ENCODE data around the gene HYI.

The HYI gene

GRCh38 chr1:43444151-43444828 is 9.4 kb downstream of the HYI start:
- DNase-seq (ENCODE audit: low spot score): no peak

GRCh38 chr1:43443197-43443946 is 10.4 kb downstream of the HYI start:
- DNase-seq (ENCODE audit: low spot score): no peak

GRCh38 chr1:43442756-43443155 is 11.0 kb downstream of the HYI start:
- no peak for DNase-seq (ENCODE audit: low spot score)

DNA sequence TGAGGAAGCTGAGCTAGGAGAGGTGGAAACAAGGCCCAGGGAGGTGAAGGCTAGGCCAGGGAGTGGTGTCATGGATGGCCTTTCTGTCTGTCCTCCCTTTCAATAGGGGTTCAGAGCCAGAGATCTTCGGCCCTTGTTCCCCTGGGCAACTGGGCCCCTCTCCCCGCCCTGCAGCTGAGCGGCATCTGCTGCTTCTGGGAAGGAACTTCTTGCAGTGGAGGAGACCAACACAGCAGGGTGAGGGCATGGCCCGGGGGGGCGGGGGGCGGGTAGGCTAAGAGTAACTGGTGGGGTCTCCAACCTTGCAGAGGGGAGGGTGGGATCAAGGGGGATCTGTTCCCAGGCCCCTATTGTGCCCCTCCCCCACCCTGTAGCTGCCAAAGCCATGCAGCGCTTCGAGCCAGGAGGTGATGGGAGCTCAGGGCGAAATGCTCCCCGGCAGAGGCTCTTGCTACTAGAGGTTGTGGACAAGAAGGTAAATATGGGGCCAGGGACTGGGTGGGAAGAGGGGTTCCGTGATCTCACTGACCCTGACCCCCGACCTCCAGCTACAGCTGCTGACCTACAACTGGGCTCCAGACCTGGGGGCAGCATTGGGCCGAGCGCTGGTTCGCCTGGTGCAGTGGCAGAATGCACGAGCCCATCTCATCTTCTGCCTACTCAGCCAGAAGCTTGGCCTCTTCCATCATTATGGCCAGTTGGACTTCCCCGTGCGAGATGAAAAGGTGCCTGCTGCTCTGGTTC is 11.7 kb downstream of the HYI start:
- no peak for DNase-seq (ENCODE audit: low spot score)

DNA sequence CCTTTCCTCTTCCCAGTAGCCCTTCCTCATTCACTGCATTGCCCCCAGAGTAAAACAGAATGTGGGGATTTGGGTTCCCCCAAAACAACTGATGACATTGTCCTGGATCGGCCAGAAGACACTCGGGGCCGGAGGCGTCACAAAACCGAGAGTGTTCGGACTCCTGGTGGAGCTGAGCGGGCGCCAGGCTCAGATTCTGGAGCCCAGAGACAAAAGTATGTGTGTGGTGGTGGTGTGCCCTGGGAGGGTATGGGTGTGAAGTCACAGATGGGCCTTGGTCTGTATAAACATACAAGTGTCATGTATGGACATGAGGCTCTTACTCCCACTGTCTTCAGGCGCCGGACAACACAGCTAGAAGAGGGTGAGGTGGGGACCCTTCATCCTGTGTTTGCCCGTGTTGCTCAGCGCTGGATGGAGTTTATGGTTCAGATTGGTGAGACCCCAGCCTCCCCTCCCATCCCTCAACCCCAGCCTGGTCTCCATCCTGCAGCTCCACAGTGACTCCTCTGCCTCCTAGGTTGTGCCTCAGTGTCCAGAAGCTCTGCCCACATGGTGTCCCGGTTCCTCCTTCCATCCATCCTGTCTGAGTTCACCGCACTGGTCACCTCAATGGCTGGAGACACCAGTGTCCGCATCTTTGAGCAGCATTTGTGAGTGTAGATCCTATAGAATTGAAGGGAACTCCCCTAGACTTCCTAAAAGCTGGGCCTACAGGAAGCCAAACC is 12.4 kb downstream of the HYI start:
- DNase-seq (ENCODE audit: low spot score): no peak

DNA sequence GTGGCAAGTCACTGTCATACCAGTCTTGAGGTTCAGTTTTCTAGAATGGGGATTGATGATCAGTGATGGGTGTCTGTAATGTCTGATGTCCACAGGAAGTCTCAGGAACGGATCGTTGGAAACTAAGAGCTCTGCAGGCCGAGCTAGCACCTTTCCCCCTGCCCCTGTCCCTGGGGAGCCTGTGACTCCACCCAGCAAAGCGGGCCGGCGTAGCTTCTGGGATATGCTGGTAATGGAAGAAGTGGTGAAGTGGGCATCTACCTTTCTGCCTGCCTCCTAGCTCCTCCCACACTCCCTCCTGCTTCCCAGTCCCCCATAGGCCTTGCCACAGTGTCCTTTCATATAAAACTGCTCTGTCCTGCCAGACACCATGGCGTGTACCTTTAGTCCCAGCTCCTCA is 13.4 kb downstream of the HYI start:
- no peak for DNase-seq (ENCODE audit: low spot score)

DNA sequence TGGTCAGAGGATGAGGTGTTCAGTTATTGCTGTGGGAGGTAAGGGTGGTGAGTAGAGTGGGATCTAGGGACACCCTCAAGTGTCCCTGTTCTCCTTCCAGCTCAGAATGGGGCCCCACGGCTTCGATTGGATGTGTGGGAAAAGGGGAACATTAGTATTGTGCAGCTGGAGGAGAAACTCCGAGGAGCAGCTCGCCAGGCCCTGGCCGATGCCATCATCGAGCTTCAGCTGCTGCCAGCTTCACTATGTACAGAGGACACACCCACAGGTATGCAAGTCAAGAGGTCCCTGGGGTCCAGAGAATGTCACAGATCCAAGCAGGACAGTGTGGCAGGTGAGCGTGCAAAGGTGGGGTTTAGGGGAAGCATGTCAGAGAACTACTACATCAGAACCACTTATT is 13.9 kb downstream of the HYI start:
- DNase-seq (ENCODE audit: low spot score): no peak

GRCh38 chr1:43438953-43439581 is 14.7 kb downstream of the HYI start:
- DNase-seq (ENCODE audit: low spot score): no peak

DNA sequence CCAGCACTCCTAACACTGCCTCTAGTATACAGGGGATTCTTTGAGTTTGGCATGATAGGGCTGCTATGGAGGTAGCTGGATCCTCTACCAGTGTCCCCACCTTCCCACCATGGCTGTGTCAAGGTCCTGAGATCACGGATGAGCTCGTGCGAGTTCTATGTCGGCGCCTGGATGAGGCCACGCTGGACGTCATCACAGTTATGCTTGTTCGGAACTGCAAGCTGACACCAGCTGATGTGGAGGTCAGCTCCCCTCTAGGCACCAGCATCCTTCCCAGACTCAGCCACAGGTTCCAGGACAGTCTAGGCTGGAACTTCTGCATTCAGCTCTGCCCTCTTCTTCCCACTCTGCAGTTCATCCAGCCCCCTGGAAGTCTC is 15.2 kb downstream of the HYI start:
- no peak for DNase-seq (ENCODE audit: low spot score)

DNA sequence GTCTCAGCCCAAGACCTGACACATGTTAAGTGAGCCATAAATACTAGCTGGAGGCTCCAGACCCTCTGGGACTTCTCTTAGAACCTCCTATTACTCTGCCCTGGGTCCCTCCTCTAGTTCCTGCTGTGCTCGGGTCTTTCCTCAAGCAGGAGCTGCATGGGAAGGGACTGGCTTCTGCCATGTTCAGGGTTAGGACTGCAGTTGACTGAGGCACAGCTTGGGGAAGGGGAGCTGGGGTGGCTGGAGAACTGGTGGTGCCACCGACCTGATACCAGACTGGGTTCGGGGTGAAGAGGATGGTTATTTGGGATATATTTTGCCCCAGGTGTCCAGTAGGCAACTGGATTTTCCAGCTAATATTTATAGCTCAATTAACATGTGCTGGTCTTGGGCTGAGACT is 15.7 kb downstream of the HYI start:
- DNase-seq (ENCODE audit: low spot score): no peak

DNA sequence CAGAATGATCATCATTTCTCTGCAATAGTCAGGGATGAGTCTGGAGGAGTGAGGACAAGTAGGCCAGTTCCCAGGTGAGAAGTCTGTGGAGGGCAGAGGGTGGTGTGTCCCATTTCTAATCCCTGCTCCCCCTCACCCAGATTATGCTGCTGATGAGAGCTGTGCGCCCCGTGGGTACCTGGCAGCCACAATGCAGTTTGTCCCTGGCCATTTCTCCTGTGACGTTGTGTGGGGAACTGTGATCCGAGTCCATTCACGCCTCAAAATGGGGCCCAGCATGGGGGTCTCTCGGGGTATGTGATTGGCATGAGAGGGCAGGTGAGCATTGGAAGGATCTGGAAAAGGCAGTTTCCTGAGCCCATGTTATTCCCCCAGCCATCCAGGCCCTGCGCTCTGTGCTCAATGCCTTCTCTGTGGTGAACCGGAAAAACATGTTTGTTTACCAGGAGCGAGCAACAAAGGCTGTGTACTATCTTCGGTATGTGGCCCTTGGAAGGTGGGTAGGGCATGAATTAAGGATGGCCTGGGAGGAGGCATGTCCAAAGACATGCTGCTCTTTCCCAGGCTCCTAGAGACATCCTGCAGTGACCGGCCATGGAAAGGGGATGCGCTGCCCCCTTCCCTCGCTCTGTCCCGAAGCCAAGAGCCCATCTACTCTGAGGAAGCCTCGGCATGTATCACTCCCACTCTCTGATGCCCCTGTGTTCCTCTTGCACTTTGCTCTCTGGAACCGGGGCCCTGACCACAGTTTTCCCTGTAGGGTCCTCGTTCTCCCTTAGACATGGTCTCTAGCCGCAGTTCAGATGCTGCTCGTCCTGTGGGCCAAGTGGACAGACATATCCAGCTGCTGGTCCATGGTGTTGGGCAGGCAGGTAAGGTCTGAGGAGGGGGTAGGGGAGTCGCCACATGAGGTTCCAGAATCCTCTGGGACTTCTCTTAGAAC is 16.4 kb downstream of the HYI start:
- no peak for DNase-seq (ENCODE audit: low spot score)

GRCh38 chr1:43436371-43436770 is 17.4 kb downstream of the HYI start:
- no peak for DNase-seq (ENCODE audit: low spot score)

- DNase-seq (ENCODE audit: low spot score): peak; percentile 62
Measured at GRCh38 chr1:43435146-43436145, 18.3 kb downstream of the HYI start.

- DNase-seq (ENCODE audit: low spot score): no peak
Measured at GRCh38 chr1:43434256-43434655, 19.5 kb downstream of the HYI start.

GRCh38 chr1:43432907-43433306 is 20.8 kb downstream of the HYI start:
- DNase-seq (ENCODE audit: low spot score): no peak

DNA sequence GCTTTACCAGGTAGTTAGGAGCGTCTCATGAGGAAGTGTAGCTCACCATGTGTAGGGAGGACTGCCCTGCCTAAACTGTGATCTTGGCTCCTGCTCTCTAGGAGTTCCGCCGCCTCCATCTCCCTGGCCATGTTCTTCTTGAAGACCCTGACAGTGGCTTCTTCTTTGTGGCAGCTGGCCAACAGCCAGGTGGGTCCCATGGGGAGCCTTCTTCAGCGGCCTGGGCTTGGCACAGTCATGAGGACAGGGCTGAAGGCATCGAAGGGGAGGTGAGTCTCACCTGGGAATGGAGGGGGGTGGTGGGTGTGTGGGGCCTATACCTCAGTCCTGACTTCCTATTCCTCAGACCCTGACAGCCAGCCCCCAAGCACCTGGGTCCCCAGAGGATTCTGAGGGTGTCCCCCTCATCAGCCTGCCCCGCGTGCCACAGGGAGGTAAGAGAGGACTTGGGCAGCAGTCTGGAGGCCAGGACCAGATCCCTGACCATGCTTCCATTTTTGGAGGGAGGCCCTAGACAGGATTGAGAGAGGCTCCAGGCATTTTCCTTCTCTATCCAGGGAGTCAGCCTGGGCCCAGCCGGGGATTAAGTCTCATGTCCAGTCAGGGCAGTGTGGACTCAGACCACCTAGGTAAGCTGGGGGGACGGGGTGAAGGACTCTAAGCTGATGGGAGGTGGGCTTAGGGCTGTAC is 21.4 kb downstream of the HYI start:
- no peak for DNase-seq (ENCODE audit: low spot score)

DNA sequence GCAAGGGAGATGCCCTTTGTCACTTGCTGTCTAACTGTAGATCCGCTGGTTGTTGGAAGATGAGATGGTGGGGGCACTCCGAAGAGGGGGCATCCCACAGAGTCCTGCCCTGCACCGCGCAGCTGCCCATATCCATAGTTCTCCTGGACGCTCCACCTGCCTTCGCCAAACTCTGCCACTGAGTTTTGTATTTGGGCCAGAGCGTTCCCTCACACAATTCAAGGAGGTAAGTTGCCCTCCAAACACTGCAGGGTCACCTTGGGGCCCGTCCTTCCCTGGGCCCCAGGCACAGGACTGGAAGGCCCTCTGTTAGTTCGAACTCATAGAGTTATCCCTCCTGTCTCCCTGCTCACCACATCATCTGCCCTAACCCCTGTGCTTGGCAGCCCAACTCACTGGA is 22.1 kb downstream of the HYI start:
- DNase-seq (ENCODE audit: low spot score): no peak

DNA sequence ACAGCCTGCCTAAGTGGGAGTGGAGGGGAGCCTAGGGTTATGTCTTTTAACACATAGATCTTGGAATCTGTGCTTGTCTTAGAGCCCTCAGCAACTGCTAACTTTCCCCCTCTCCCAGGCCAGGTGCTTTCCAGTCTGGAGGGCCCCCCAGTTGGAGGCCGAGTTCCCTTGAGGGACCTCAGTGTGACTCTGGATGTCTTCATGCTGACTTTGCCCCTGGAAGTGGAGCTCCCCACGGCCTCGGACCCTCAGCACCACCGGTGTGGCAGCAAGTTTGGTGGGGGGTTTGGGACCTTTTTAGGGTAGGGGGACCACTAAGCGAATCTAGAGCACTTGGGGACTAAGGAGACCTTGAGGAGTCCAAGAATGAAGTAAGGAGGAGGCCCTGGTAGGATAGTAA is 22.9 kb downstream of the HYI start:
- no peak for DNase-seq (ENCODE audit: low spot score)

DNA sequence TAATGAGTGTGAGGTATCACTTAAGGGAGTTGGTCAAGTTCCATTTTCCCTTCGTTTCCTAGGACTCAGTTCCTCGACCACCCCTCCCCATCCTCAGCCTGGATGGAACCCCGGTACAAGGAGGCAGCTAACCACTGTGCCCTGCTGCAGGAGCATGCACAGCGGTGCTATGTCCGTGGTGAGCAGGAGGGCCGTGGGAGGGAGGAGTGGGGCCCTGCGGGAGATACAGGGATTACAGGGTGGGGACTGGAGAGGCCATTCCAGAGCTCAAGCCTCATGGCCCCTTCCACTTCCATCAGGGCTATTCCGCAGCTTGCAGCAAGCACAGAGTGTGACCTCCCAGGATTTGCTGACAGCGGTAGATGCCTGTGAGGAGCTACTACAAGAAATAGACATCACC is 25.8 kb downstream of the HYI start:
- no peak for DNase-seq (ENCODE audit: low spot score)
